Fibroblast of upper back skin (primary cell): ENCODE measurements around the gene NCK2.

Experiments
- DNase-seq: peaks from one replicate; pipeline ENCODE4 v3.0.0-alpha.2; 2013

NCK2 gene

DNA sequence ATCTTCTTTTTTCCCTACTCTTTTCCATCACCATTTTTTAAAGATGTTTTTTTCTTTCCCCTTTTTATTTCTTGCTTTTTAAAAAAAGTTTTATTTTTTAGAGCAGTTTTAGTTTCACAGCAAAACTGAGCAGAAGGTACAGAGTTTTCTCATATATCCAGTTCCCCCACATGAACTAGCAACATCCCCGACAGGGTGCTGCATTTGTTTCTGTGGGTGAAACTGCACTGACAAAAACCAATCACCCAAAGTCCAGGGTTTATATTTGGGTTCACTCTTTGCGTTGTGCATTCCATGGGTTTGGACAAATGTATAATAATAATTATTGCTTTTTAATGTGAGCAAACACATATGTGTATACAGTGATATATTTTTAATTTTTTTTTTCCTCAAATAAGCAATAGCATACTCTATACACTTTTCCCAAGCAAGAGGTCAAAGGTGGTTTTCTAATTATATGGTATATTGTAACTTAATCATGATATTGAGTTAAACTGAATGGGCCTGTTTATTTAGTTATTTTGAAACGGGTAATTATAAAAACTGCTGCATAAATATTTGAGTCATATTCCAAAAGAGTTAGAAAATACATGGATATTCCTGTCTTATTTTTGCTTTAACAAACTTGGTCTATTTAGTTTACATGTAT is 50.3 kb downstream of the NCK2 start:
- DNase-seq: no peak

DNA sequence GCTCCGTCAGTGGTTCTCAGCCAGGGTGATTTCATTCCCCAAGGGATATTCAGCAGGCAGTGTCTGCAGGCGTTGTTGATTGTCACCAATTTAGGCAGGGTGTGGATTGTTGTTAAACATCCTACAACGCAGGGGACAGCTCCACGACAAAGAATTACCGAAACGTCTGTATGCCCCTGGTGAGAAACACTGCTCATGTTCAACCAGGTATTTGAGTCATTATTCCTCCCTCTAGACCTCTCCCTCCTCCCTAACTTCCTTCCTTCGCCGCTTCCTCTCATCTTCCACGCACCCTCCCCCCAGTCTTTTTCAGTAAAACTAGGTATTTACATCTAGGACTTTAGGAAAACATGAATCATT is 50.8 kb downstream of the NCK2 start:
- DNase-seq: no peak

DNA sequence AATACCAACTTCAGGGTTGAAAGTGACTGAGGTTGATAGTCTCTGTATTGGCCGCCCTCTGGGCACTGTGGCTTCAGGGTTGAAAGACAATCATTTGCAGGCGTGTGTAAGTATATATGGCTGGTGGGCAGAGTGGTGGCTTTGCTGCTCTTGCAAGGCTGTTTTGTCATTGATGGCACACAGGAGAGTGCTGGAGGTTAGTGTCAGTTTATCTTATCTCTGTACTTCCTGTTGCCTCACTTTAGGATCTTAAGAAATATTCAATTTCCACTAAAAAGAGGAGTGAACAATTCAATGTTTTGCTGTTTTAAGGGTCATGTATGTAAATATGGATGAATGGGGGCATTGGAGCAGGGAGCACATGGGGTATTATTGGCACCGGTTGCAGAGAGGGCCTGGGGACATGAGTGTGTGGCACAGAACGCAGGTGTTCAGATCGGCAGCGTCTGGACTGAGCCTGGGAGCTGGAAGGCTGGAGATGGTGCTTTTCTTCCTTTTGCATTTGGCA is 51.5 kb downstream of the NCK2 start:
- no peak for DNase-seq

DNA sequence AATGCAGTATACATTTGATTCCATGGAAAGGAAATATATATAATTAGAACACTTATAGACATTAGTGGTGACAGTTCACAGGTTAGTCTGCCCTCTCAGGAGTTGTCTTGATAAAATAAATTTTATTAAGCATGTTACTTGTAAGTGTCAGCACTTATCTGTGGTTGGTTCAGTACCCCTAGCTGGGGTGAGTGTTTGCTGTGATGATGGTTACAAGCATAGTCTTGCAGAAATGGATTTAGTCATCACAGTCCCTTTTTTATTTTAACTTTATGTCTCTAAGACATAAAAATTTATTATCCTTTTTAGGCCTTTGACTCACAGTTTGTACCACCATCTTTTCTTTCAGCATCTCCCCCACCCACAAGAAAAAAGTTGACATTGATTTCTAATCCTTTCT is 52.1 kb downstream of the NCK2 start:
- no peak for DNase-seq

DNA sequence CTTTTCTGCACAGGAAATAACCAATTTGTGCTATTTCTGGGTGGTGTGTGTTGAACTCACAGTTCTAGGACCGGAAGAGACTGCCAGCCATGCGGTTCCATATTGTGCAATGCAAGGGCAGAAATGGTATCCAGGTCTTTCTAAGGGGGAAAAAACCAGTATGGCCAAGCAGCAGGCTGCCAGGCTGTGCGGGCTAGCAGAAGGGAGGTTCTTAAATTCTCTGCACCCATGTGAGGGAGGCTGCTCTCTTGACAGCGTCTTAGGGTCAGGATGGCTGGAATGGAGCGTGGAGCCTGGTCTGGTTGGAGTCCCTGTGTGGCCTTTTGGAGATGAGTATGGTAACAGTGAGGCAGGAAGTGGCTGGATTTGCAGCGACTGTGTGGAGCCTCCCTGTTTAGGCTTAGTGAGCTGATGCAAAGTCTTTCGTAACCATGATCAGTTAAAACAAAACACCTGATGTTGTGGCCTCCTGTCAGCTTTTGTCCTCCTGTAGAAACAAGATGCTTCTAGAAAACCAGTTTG is 52.6 kb downstream of the NCK2 start:
- DNase-seq: peak; percentile 40

DNA sequence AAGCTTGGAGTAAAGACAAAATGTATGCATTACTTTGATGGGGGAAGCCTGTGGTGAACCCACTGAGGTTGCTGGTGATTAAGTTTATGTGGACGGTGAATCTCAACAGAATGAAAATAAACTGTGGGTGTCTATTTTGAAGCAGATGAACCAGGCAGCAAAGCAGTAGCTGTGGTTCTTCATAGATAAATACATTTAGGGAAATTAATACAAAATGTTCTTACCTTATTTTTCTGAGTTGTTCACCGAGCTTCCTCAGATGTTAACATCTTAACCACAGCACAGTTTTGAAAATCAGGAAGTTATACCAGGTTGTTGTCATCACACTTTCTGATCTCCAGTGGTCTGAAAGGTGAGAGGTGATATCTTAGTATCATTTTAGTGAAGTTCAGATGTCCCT is 53.9 kb downstream of the NCK2 start:
- DNase-seq: no peak

DNA sequence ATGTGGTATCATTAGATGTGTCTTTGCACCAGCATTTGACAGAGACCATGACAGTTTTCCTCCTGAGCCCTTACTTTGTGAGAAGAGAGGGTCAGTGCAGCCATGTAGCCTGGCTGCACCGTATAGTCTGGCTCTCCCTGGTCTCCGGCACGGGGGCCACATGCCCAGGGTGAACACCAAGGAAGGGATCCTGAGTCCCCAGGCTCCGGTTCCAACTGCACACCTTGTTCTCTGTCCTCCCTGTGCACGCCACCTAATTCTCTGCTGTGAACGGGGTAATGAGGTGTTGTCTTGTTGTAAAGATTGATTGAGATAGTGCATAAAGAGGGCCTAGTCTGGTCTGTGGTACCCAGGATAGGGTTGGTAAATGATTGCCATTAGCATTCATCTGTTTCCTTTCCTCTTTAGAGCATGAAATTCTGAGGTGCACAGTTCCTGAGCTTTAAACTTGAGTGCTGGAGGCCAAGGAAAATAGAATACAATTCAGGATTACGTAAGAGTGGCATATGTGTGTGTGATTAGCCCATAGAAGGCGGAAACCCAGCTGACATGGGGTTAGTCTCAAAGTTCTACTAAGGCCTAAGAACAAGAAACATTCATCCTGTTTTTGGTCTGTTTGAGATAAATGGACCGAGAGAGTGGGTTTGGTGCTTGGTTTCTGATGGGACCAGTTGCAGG is 55.5 kb downstream of the NCK2 start:
- peak; percentile 27 for DNase-seq

DNA sequence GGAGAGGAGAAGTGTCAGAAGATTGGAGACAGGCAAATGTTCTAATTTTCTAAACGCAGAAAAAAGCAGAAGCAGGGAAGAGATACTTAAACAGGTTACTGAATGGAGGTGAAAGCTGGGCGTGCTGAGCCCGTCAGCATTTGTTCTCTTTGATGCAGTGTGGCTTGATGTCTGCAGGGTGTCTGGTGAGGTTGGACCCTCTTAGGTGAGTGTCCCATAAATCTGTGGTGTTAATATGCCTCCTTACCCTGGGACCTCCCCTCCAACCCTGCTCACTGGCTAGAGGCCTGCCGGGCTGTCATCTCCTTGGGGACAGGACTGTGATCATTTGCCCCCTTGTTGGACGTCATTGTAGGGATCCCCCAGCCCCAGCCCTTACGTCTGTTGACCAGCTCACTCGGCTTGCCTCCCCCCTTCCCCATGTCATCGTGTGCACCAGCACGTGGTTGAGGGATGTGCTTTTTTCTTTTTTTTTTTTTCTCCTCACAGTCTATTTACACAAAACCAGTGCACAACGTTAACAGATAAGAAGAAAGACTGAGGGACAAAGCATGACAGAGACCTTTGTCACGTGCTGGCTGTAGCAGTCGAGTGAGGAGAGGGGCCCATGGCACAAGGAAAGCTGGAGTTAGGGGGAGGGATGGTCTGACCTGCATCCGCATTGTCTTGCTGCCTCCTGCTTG is 56.4 kb downstream of the NCK2 start:
- no peak for DNase-seq

DNA sequence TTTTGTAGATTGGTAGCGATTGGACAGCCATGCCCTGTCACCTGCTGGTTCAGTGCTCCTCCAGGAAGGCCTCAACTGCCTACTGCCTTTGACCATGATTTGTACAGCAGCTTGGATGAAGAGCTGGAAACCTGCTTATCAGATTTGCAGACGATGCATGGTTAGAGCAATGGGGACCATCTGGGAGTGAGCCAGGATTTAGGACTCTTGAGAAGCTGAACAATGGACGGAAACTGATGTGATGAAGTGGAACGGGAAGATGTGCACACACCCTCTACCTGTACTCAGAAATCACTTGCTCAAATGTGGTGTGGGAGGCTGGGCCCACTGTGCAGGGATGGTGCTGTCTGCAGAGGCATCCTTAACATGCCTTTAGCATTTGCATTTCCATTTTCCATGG is 57.2 kb downstream of the NCK2 start:
- DNase-seq: no peak

DNA sequence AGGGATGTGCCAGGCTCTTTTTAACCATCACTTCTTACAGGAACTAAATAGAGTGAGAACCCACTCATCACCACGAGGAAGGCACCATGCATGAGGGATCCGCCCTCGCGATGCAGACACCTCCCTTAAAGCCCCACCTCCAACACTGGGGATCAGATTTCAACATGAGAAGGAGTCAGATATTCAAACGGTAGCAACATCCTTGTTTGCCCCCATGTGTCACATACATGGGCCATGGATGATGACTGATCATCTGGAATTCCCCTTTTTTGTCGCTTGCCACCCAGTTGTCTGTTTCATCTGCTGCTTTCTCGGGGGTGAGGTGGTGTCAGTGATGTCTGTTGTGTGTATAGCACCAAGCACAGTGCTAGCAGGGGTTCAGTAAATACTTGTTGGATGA is 57.9 kb downstream of the NCK2 start:
- no peak for DNase-seq

DNA sequence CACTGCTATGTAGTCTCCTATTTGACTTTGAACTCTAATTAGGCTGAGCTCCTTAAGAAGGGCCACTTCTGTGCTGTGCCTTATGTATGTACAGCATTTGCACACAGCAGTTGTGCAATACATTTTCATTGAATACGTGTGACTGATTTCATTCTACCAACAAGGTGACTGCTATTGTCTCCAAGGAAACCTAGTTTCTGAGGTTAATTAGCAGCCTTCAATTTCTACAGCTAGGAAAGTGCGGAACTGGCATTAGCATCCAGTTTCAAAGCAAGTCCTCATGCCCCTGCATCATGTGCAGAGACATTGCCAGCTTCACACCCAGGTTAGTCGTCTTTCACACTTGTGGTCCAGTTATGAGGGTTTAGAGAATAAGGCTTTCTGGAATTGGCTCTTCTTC is 58.6 kb downstream of the NCK2 start:
- DNase-seq: no peak

DNA sequence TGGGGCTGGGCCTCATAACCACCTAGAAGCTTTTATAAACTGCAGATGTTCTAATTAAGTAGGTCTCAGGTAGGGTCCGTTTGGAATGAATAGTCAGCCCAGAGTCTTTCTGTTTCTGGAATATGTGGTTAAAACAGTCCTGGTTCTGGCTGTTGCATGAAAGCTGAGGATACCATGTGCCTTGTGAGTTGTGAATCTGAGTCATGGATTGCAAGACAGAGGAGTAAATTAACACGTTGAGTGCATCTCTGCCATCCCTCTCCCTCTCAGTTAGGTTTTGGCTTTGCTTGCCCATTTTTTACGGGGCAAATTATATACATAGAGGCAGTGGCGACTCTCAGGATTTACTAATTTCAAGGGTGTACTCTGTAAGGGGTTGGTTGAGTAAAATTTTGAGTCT is 59.1 kb downstream of the NCK2 start:
- no peak for DNase-seq

DNA sequence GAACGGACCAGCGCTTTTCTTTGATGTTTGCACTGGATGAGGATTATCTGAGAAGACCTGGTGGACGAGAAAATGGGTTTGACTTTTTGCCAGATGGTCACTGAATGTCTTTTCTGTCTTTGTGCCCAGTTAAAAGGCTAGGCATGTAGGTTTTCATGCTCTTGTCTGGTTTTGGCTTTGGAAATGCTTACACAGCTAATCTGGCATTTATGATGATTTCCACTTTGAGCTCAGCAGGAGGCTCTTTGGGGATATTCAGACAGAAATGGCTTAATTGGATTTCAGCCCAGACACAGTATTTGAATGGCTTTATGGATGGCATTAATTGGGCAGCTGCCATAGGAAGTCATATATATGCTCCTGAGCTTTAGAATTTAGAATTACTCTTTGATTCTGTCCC is 59.6 kb downstream of the NCK2 start:
- DNase-seq: peak; percentile 65

DNA sequence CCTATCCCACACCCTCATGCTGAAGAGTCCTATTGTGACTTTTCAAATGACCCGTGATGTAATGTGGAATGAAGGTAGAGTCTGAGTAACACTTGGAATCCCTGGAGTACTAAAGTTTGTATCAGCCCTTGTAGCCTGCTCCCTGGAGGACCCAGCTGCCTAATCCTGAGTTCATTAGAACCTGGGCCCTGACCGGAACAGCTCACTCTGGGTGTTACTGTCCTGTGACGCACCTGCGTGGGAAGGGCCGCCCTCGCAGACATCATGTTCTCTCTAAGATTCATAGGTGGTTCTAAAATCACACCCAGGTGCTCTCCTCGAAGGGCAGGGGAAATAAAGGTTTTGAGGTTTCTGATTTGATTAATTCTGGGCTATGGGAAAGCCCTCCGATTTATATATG is 62.3 kb downstream of the NCK2 start:
- no peak for DNase-seq

DNA sequence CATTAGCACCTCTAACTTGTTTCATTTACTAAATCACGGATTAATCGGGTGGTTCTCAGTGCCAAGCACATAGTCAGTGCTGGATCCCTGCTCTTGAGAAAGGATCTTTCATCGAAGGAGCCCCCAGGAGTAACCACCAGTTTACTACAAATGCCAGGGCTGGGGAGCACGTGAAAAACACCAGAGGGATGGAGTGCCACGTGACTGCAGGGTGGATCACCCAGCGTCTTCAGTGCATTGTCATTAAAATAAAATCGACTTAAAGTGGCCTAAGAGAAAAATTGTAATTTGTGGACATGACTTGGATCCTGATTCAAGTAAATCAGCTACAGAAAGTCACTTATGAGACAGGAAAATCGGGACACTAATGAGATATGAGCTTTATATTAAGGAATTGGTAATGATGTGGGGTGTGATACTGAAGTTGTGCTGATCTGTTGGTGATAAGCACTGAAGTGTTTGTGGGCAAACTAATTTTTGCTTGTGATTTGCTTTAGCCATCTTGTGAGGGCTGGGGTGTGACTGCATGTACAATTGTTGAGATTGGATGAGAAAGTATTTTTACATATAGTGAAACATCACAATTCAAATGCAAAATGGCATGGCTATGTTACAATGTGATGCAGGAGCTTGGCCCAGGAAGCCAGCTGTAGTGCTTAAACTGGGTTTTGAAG is 63.8 kb downstream of the NCK2 start:
- DNase-seq: no peak

DNA sequence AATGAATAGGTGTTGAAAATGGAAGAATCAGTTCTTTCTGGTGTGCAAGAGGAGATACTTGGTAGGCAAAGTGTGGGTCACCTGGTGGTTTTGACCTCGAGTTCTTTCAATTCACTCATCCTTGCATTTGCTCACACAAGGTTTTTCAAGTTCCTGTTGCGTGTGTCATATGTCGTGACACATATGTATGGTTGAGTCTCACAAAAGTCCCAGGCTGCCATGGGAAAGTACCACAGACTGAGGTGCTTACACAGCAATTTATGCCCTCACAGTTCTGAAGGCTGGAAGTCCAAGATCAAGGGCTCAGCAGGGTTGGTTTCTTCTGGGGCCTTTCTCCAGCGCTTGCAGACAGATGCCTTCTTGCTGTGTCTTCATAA is 64.4 kb downstream of the NCK2 start:
- no peak for DNase-seq

DNA sequence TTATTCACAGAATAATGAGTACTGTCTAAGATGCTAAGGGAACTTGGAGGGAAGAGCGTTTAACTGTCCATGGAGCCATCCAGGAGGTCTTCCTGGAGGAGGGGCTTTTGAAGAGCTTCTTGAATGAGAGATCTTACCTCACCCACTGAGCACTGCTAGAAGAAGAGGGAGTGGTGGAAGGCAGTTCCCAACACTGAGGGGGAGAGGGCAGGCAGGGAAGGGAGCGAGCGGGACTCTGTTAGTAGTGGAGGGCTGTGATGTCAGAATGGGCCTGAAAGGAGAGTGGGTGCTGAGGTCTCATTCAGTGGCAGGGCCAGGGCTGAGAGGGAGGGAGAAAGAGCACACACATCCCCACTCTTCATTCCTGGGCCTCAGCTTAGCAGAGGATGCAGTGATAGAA is 65.0 kb downstream of the NCK2 start:
- DNase-seq: no peak

DNA sequence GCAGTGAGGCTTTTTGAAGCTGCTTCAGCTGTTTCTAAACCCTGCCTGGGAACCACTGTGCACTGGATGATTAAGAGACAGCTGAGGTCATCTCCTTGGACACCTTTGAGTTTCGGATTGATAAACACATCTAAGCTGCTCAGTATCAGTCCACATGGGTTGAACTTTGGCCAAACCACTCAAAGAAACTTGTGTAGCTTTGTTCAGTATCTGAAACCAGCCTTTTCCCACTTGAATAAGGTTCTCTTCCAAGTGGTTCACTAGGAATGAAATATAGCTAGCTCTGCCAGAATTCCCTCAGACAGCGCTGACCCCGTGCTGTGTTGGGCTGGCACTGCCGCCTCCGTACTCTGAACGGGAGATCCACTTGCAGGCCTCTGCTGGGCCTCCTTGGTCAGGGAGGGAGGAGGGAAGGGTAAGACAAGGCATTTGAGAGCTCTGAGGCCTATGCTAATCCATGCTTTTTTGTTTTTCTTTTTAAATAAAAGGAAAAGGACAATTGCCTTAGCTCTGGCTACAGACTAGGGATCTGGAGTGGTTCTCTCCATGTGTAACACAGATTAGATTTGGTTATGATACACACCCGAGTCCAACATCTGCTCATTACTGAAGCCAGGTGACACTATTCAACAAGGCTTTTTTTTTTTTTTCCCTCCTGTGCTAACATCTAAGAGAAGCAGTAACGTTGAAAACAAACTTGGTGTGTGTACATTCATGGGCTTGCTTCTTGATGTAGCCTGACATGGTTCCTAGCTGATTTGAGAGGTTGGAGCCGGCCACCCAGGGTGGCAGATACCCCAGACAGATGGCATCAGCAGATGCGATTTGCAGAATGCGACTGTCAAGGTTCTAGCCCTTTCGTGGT is 67.7 kb downstream of the NCK2 start:
- peak; percentile 76 for DNase-seq

DNA sequence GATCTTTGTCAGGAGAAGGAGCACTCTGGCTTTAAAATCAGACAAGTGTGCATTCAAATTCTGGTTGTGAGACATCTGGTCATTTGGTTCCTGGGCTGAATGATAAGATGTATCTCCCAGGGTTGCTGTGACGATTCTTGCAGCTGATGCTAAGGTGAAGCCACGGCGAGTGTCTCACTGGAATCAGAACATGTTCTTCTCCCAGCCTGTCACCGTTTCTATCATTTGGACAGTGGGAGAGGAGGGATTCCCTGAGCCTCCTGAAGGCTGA is 68.3 kb downstream of the NCK2 start:
- DNase-seq: no peak

DNA sequence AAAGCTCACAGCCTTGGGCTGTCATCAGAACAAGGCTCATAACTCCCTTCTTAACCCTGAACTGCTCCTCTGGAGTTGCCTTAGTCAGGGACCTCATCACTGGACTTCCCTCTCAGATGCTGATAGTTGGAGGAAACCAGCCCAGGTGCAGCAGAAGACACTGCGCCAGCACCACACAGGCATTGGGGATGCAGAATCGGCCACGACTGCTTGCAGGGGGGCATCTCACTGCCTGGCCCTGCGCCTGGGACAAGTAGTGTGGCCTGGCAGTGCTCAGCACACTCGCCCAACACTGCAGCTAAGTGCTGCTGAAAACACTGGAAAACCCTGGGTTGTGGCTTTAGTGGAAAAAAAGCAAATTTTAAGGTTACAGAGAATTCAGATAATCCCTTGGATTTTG is 68.7 kb downstream of the NCK2 start:
- DNase-seq: no peak

DNA sequence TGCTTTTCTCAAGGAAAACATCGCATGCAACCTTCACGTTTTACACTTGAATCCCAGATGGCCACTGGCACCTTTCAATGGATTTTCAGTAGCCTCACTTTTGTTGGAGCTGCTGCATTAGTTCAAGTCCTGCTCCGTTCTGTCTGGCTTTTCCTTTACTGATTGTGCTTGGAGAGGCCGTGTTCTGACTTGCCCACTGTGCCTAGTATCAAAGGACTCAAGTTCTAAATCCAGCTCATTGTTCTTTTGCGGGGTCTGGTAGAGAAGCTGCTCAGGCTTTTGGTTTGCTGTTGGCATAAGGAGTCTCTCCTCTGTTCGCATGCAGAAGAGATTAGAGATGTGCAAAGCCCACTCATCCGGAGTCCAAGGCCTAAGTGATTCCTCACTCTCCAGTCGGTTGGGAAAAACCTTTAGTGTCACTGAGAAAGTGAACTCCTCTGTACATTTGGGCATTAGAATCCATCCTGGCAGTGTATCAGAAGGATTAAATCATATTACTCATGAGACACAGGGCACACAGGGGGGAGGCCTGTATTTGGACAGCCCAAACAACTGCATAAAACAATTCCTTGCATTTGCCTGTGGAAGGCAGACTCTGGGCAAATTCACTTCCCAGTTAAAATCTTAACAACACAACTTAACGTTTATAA is 69.7 kb downstream of the NCK2 start:
- DNase-seq: peak; percentile 25

DNA sequence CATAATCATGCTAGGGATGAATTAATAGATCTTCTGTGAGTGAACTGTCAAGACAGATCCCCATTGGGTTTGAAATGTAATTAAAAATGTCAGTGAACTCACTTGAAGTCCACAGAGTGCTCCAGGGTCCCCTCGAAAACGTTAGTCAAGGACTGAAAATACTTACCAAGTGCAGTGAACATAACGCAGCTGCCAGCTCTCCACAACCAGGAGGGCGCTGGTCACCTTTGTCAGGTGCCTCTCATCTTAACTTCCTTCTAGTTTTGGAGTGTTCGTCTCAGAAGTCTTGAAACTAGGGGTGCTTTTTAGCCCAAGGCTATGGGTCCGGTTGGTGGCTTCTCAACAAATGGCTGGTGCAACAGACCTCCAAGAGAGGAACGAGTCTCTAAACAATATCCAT is 70.7 kb downstream of the NCK2 start:
- no peak for DNase-seq
